ENCODE results near the gene STAB2.

GRCh38 chr12:103547376-103547775 lies 39.7 kb upstream of the STAB2 start:
- no peak for TF ChIP-seq REST (IDR thresholded peaks at IDR 0.05; ENCODE audit: low read depth)
- TF ChIP-seq, protein P1, sequence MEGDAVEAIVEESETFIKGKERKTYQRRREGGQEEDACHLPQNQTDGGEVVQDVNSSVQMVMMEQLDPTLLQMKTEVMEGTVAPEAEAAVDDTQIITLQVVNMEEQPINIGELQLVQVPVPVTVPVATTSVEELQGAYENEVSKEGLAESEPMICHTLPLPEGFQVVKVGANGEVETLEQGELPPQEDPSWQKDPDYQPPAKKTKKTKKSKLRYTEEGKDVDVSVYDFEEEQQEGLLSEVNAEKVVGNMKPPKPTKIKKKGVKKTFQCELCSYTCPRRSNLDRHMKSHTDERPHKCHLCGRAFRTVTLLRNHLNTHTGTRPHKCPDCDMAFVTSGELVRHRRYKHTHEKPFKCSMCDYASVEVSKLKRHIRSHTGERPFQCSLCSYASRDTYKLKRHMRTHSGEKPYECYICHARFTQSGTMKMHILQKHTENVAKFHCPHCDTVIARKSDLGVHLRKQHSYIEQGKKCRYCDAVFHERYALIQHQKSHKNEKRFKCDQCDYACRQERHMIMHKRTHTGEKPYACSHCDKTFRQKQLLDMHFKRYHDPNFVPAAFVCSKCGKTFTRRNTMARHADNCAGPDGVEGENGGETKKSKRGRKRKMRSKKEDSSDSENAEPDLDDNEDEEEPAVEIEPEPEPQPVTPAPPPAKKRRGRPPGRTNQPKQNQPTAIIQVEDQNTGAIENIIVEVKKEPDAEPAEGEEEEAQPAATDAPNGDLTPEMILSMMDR (IDR thresholded peaks at IDR 0.05 in 2 of 3, conservative IDR thresholded peaks at IDR 0.05 in 1 of 3; ENCODE audit: borderline replicate concordance in 1 of 3, insufficient read depth in 1 of 3, low read depth in 2 of 3, low read length in 2 of 3), result no peak
- no peak for TF ChIP-seq SIN3A (IDR thresholded peaks at IDR 0.05; ENCODE audit: low read depth)
- TF ChIP-seq JUND (IDR thresholded peaks at IDR 0.05), result no peak
- no peak for TF ChIP-seq ELF1 (IDR thresholded peaks at IDR 0.05; ENCODE audit: borderline replicate concordance, low read depth)
- TF ChIP-seq POLR2A (IDR thresholded peaks at IDR 0.05; ENCODE audit: borderline replicate concordance, extremely low read depth, insufficient read depth, insufficient read length), result no peak
- no peak for TF ChIP-seq POLR2AphosphoS5 (IDR thresholded peaks at IDR 0.05; ENCODE audit: low read depth, low read length)
- TF ChIP-seq EZH2 (IDR thresholded peaks at IDR 0.05), result no peak
- no peak for TF ChIP-seq ZNF274 (IDR thresholded peaks at IDR 0.05; ENCODE audit: low read depth, low read length)
